IPS DF 6.9 (cell line): Measurements from ENCODE around the gene LRP1B.
"Not testable (repeated sequence)": the region's sequence is repeated elsewhere in the genome, so short reads cannot be mapped to it uniquely, and the experiment has no call there.

Experiments used
- DNase-seq: peaks from one replicate; pipeline ENCODE4 v3.0.0-alpha.2; 2013; ENCODE audit warnings: low read depth, low spot score
- H3K27ac ChIP-seq: one replicate; pipeline ENCODE4 v1.5.1; 2013; ENCODE audit warnings: low read length, control low read depth
- H3K27me3 ChIP-seq: 2 replicates; pipeline ENCODE4 v1.6.1; 2013; ENCODE audit warnings: mild to moderate bottlenecking, low read length; ENCODE audit not compliant: control insufficient read depth, insufficient read depth
- H3K36me3 ChIP-seq: 2 replicates; pipeline ENCODE4 v1.6.1; 2013; ENCODE audit warnings: low read length; ENCODE audit not compliant: control insufficient read depth, insufficient read depth
- H3K4me1 ChIP-seq: 2 replicates; pipeline ENCODE4 v1.6.1; 2013; ENCODE audit warnings: low read length; ENCODE audit not compliant: control insufficient read depth, insufficient read depth
- H3K4me3 ChIP-seq: 2 replicates; pipeline ENCODE4 v1.5.1; 2013; ENCODE audit warnings: mild to moderate bottlenecking, low read length
- H3K9me3 ChIP-seq: 2 replicates; pipeline ENCODE4 v1.6.1; 2013; ENCODE audit warnings: low read length, inconsistent platforms; ENCODE audit not compliant: control insufficient read depth, insufficient read depth
- WGBS: extraction: QIAGEN DNeasy Blood & Tissue Kit; methylation state at CpG from one replicate; pipeline ENCODE4 v1.1.7; 2013; ENCODE audit warnings: mixed read lengths, missing lambda C conversion rate; ENCODE audit not compliant: insufficient read length, insufficient coverage; 5-methylcytosine and 5-hydroxymethylcytosine counted together

The LRP1B gene

GRCh38 chr2:140998577-140998976 is 1132.2 kb downstream of the LRP1B start:
- Histone ChIP-seq H3K27me3 (no peaks in the 10 kb centered on the region), H3K36me3 (no peaks in the 10 kb centered on the region), H3K4me1 (no peaks in the 10 kb centered on the region), H3K27ac (no peak overlapping the region), H3K9me3 (no peaks in the 10 kb centered on the region), H3K4me3 (no peak overlapping the region)
- DNase-seq, result no peak
- no CpG with 5 or more reads among the region's 1 CpG for WGBS

GRCh38 chr2:140998017-140998416 is 1132.8 kb downstream of the LRP1B start:
- H3K27ac ChIP-seq, result no peak overlapping the region
- H3K9me3 ChIP-seq, result no peaks in the 10 kb centered on the region
- no peaks in the 10 kb centered on the region for H3K4me1 ChIP-seq
- H3K4me3 ChIP-seq, result no peak overlapping the region
- no peak for DNase-seq
- H3K27me3 ChIP-seq, result no peaks in the 10 kb centered on the region
- no peaks in the 10 kb centered on the region for H3K36me3 ChIP-seq

- DNase-seq, result no peak
- no peak overlapping the region for H3K27ac ChIP-seq
- no peak overlapping the region for H3K4me3 ChIP-seq
- H3K36me3 ChIP-seq, result no peaks in the 10 kb centered on the region
- no peaks in the 10 kb centered on the region for H3K27me3 ChIP-seq
- H3K4me1 ChIP-seq, result no peaks in the 10 kb centered on the region
- no peaks in the 10 kb centered on the region for H3K9me3 ChIP-seq
These were observed 1136.0 kb downstream of the LRP1B start for GRCh38 chr2:140994856-140995255.

GRCh38 chr2:140990416-140990815 is 1140.4 kb downstream of the LRP1B start:
- Histone ChIP-seq H3K27ac (no peak overlapping the region), H3K36me3 (no peaks in the 10 kb centered on the region), H3K4me1 (no peaks in the 10 kb centered on the region), H3K27me3 (no peaks in the 10 kb centered on the region), H3K9me3 (no peaks in the 10 kb centered on the region; the same call in 1 of the 2 replicates), H3K4me3 (no peak overlapping the region)
- no CpG with 5 or more reads among the region's 1 CpG for WGBS
- DNase-seq, result no peak

- Histone ChIP-seq H3K27me3 (no peaks in the 10 kb centered on the region), H3K9me3 (no peaks in the 10 kb centered on the region; the same call in 1 of the 2 replicates), H3K27ac (no peak overlapping the region), H3K4me3 (no peak overlapping the region), H3K36me3 (no peaks in the 10 kb centered on the region), H3K4me1 (no peaks in the 10 kb centered on the region)
- DNase-seq, result no peak
These were observed 1142.2 kb downstream of the LRP1B start for GRCh38 chr2:140988597-140988996.

- H3K4me3 ChIP-seq, result no peak overlapping the region
- H3K27me3 ChIP-seq, result no peaks in the 10 kb centered on the region
- H3K36me3 ChIP-seq, result no peaks in the 10 kb centered on the region
- no peaks in the 10 kb centered on the region for H3K4me1 ChIP-seq
- no CpG with 5 or more reads among the region's 1 CpG for WGBS
- no peak overlapping the region for H3K27ac ChIP-seq
- H3K9me3 ChIP-seq, result no peaks in the 10 kb centered on the region; the same call in 1 of the 2 replicates
- no peak for DNase-seq
These were observed 1144.4 kb downstream of the LRP1B start for GRCh38 chr2:140986456-140986855.

GRCh38 chr2:140975237-140975636 is 1155.6 kb downstream of the LRP1B start:
- Histone ChIP-seq H3K4me1 (no peaks in the 10 kb centered on the region), H3K9me3 (no peaks in the 10 kb centered on the region), H3K4me3 (no peak overlapping the region), H3K27me3 (no peaks in the 10 kb centered on the region), H3K27ac (no peak overlapping the region), H3K36me3 (no peaks in the 10 kb centered on the region)
- DNase-seq, result no peak

- H3K4me1 ChIP-seq, result no peaks in the 10 kb centered on the region
- no peaks in the 10 kb centered on the region for H3K9me3 ChIP-seq
- H3K27ac ChIP-seq, result no peak overlapping the region
- no peaks in the 10 kb centered on the region for H3K27me3 ChIP-seq
- WGBS, result no CpG with 5 or more reads among the region's 1 CpG
- H3K36me3 ChIP-seq, result no peaks in the 10 kb centered on the region
- no peak overlapping the region for H3K4me3 ChIP-seq
- DNase-seq, result no peak
These were observed 1158.1 kb downstream of the LRP1B start for GRCh38 chr2:140972724-140973123.

GRCh38 chr2:140964324-140964723 is 1166.5 kb downstream of the LRP1B start:
- WGBS, result no CpG with 5 or more reads among the region's 11 CpGs
- H3K4me1 ChIP-seq, H3K27me3 ChIP-seq, DNase-seq, H3K4me3 ChIP-seq, H3K27ac ChIP-seq, H3K9me3 ChIP-seq, H3K36me3 ChIP-seq: not testable (repeated sequence)

GRCh38 chr2:140949932-140950331 is 1180.9 kb downstream of the LRP1B start:
- no peaks in the 10 kb centered on the region for H3K36me3 ChIP-seq
- WGBS, result no CpG with 5 or more reads among the region's 1 CpG

GRCh38 chr2:140947236-140947635 is 1183.6 kb downstream of the LRP1B start:
- no peak overlapping the region for H3K4me3 ChIP-seq
- WGBS, result 100% methylated on average over 1 of the region's 4 CpGs
- H3K9me3 ChIP-seq, result no peaks in the 10 kb centered on the region
- H3K36me3 ChIP-seq, result no peaks in the 10 kb centered on the region
- peaks cover 2% of the 10 kb centered on the region; the same call in 1 of the 2 replicates for H3K4me1 ChIP-seq
- no peaks in the 10 kb centered on the region for H3K27me3 ChIP-seq
- no peak overlapping the region for H3K27ac ChIP-seq
- DNase-seq, result no peak

More at GRCh38 chr2:140949932-140950331, 1180.9 kb downstream of the LRP1B start:
- no peaks in the 10 kb centered on the region for H3K27me3 ChIP-seq
- no peak for DNase-seq
- peaks cover 2% of the 10 kb centered on the region; the same call in 1 of the 2 replicates for H3K4me1 ChIP-seq
- H3K4me3 ChIP-seq, result no peak overlapping the region
- no peaks in the 10 kb centered on the region for H3K9me3 ChIP-seq
- no peak overlapping the region for H3K27ac ChIP-seq
